Suppressor macrophage treated with lipopolysaccharide for 1 hour (primary cell): ENCODE results near the gene KRTAP10-4.
A peak's percentile ranks its signal among the peaks of the same experiment; 100 is the strongest.
"Not testable (repeated sequence)": the region's sequence is repeated elsewhere in the genome, so short reads cannot be mapped to it uniquely, and the experiment has no call there.

Experiments used
- DNase-seq, 3 donors: peaks; one replicate each; pipeline ENCODE4 v3.0.0-alpha.2; 2020 to 2022

The KRTAP10-4 gene

GRCh38 chr21:44601596-44602462 is 28.3 kb downstream of the KRTAP10-4 start:
- DNase-seq: no peak

- peak in 1 of 3 donors; percentile 8 for DNase-seq
Measured at GRCh38 chr21:44602463-44602850, 28.9 kb downstream of the KRTAP10-4 start.

- DNase-seq: no peak
Measured at GRCh38 chr21:44603109-44603875, 29.8 kb downstream of the KRTAP10-4 start.

- DNase-seq: no peak
Measured at GRCh38 chr21:44603911-44604310, 30.4 kb downstream of the KRTAP10-4 start.

GRCh38 chr21:44606495-44606894 is 33.0 kb downstream of the KRTAP10-4 start:
- no peak for DNase-seq

- no peak for DNase-seq
Measured at GRCh38 chr21:44609193-44609592, 35.7 kb downstream of the KRTAP10-4 start.

- DNase-seq: not testable (repeated sequence)
Measured at GRCh38 chr21:44610157-44610843, 36.8 kb downstream of the KRTAP10-4 start.

GRCh38 chr21:44611551-44611950 is 38.0 kb downstream of the KRTAP10-4 start:
- DNase-seq: no peak

- no peak for DNase-seq
Measured at GRCh38 chr21:44612029-44612486, 38.5 kb downstream of the KRTAP10-4 start, which contains the start of gene KRTAP10-8. Gene KRTAP10-8, plus strand, starts transcription at chr21:44612079. Its CDS starts 22 bp downstream, at chr21:44612101.

GRCh38 chr21:44612669-44613229 is 39.2 kb downstream of the KRTAP10-4 start:
- DNase-seq: no peak

GRCh38 chr21:44613386-44614155 is 40.0 kb downstream of the KRTAP10-4 start:
- no peak for DNase-seq

- no peak for DNase-seq
Measured at GRCh38 chr21:44614161-44614631, 40.7 kb downstream of the KRTAP10-4 start.

- DNase-seq: no peak
Measured at GRCh38 chr21:44614961-44615391, 41.4 kb downstream of the KRTAP10-4 start.

GRCh38 chr21:44615466-44615865 is 41.9 kb downstream of the KRTAP10-4 start:
- no peak for DNase-seq

GRCh38 chr21:44615911-44616590 is 42.5 kb downstream of the KRTAP10-4 start:
- no peak for DNase-seq

GRCh38 chr21:44616591-44616926 is 43.0 kb downstream of the KRTAP10-4 start:
- DNase-seq: no peak

GRCh38 chr21:44617071-44617501 is 43.6 kb downstream of the KRTAP10-4 start:
- DNase-seq: no peak

GRCh38 chr21:44618504-44618903 is 45.0 kb downstream of the KRTAP10-4 start:
- peak in 2 of 3 donors; percentile 24 to 49 for DNase-seq

- DNase-seq: no peak
Measured at GRCh38 chr21:44618909-44619308, 45.4 kb downstream of the KRTAP10-4 start.

- no peak for DNase-seq
Measured at GRCh38 chr21:44619886-44620285, 46.4 kb downstream of the KRTAP10-4 start.

- no peak for DNase-seq
Measured at GRCh38 chr21:44623575-44623974, 50.0 kb downstream of the KRTAP10-4 start.
